ENCODE measurements around the gene POFUT1. TPM values are rescaled to one million over a fixed set of nuclear protein-coding genes. Genes with fewer than 3 reads are reported as not detected.

Gene POFUT1
- polyA plus RNA-seq, 1 donor (not counting 4 experiments of a cell fraction or from before 2014, with no cell fraction given), result 25.1 TPM

DNA sequence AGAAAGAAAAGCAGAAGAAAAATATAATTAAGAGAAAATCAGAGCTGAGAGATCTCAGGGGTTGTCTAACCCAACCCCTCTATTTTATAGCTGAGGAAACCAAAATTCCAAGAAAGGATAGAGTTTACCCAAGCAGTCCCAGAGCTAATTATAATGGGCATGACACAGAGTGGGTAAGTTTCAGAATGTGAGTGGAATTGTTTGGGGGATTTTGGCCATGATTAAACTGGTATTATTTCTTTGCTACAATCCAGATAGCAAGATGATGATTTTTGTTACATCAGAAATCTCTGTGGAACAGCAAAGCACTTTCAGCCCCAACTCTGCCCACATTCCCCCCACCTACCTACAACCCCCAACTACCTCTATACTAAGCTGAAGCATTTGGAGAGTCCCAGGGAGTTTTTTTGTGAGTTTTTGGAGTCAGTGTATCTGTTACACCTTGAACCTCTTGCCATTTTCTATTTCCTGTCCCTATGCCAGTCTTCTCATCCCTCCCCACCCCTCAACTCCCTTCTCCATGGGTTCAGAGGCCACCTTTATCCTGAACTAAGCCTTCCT, 24.7 kb downstream of the POFUT1 start:
- H3K4me2 ChIP-seq (ENCODE audit: control insufficient read depth, extremely low read depth, insufficient read depth, low read depth, low read length), result no peak overlapping the region
- no peak overlapping the region for H3K4me3 ChIP-seq (ENCODE audit: control insufficient read depth in 2 of 3, extremely low read depth in 1 of 3, insufficient read depth in 2 of 3, low read depth in 1 of 3, low read length in 3 of 3)
- no peaks in the 10 kb centered on the region for H3K27me3 ChIP-seq (ENCODE audit: control insufficient read depth, extremely low read depth, insufficient read depth, low read length)
- H3K9me3 ChIP-seq (ENCODE audit: control insufficient read depth, low read depth, low read length), result no peaks in the 10 kb centered on the region
- no peak for TF ChIP-seq CTCF (optimal IDR thresholded peaks at IDR 0.05 in 1 of 3, IDR thresholded peaks at IDR 0.05 in 1 of 3, conservative IDR thresholded peaks at IDR 0.05 in 1 of 3; ENCODE audit: extremely low read depth in 1 of 3, insufficient read depth in 2 of 3, low read length in 3 of 3)
- no peak for TF ChIP-seq EZH2 (IDR thresholded peaks at IDR 0.05; ENCODE audit: low read length)
- no peak overlapping the region for H3K27ac ChIP-seq (ENCODE audit: control insufficient read depth, insufficient read depth, low read length)
- H3K4me1 ChIP-seq (ENCODE audit: control insufficient read depth, extremely low read depth, insufficient read depth, low read length), result peaks cover 9% of the 10 kb centered on the region
- no peaks in the 10 kb centered on the region for H3K79me2 ChIP-seq (ENCODE audit: control insufficient read depth, insufficient read depth, low read length)
- H3K9me1 ChIP-seq (ENCODE audit: control insufficient read depth, extremely low read depth, insufficient read depth, low read length), result peaks cover 6% of the 10 kb centered on the region
- no peak overlapping the region for H2AFZ ChIP-seq (ENCODE audit: control insufficient read depth, low read length)
- peaks cover 34 to 50% of the 10 kb centered on the region in 2 experiments for H3K36me3 ChIP-seq (ENCODE audit: control insufficient read depth in 2 of 2, extremely low read depth in 1 of 2, insufficient read depth in 2 of 2, low read length in 2 of 2)
- FAIRE-seq (no peak), DNase-seq (ENCODE audit: low read depth, low spot score) (no peak)
- dilution Hi-C loops (cut with MboI; ENCODE audit: extremely low pct_ligation_motif_present, low sequenced_read_pairs), result no loop called here
- no peak overlapping the region for H3K9ac ChIP-seq (ENCODE audit: control insufficient read depth, extremely low read depth, insufficient read depth, low read length)
- H4K20me1 ChIP-seq (ENCODE audit: control insufficient read depth, extremely low read depth, insufficient read depth, low read length), result no peaks in the 10 kb centered on the region

DNA sequence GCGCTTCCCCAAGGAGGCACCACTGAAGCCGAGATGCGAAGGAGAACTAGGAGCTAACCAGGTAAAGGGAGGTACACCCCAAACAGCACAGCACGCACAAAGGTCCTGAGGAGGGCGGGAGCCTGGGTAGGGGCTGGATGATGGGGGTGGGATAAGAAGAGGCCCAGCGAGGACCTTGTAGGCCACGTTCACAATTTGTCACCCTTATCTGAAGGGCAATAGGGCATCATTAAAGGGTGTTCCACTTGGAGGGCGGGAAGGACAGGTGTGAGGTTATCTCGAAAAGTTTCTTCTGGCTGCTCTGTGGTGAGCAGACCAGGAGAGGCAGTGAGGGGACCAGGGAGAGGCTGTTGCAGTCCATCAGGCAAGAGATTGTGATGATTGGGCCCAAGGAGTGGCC, 25.6 kb downstream of the POFUT1 start:
- H3K36me3 ChIP-seq (ENCODE audit: control insufficient read depth in 2 of 2, extremely low read depth in 1 of 2, insufficient read depth in 2 of 2, low read length in 2 of 2), result peaks cover 29 to 45% of the 10 kb centered on the region in 2 experiments

More for the DNA sequence above, 25.6 kb downstream of the POFUT1 start:
- Histone ChIP-seq H3K27me3 (ENCODE audit: control insufficient read depth, extremely low read depth, insufficient read depth, low read length) (no peaks in the 10 kb centered on the region), H3K9me3 (ENCODE audit: control insufficient read depth, low read depth, low read length) (no peaks in the 10 kb centered on the region), H3K9me1 (ENCODE audit: control insufficient read depth, extremely low read depth, insufficient read depth, low read length) (peaks cover 6% of the 10 kb centered on the region), H3K79me2 (ENCODE audit: control insufficient read depth, insufficient read depth, low read length) (no peaks in the 10 kb centered on the region), H3K4me3 (ENCODE audit: control insufficient read depth in 2 of 3, extremely low read depth in 1 of 3, insufficient read depth in 2 of 3, low read depth in 1 of 3, low read length in 3 of 3) (no peak overlapping the region), H2AFZ (ENCODE audit: control insufficient read depth, low read length) (no peak overlapping the region), H3K4me2 (ENCODE audit: control insufficient read depth, extremely low read depth, insufficient read depth, low read depth, low read length) (no peak overlapping the region), H3K9ac (ENCODE audit: control insufficient read depth, extremely low read depth, insufficient read depth, low read length) (no peak overlapping the region), H4K20me1 (ENCODE audit: control insufficient read depth, extremely low read depth, insufficient read depth, low read length) (no peaks in the 10 kb centered on the region), H3K4me1 (ENCODE audit: control insufficient read depth, extremely low read depth, insufficient read depth, low read length) (peaks cover 9% of the 10 kb centered on the region), H3K27ac (ENCODE audit: control insufficient read depth, insufficient read depth, low read length) (no peak overlapping the region)
- FAIRE-seq, result no peak
- dilution Hi-C loops (cut with MboI; ENCODE audit: extremely low pct_ligation_motif_present, low sequenced_read_pairs), result no loop called here
- DNase-seq (ENCODE audit: low read depth, low spot score), result no peak
- TF ChIP-seq EZH2 (IDR thresholded peaks at IDR 0.05; ENCODE audit: low read length), result no peak
- TF ChIP-seq CTCF (optimal IDR thresholded peaks at IDR 0.05 in 1 of 3, IDR thresholded peaks at IDR 0.05 in 1 of 3, conservative IDR thresholded peaks at IDR 0.05 in 1 of 3; ENCODE audit: extremely low read depth in 1 of 3, insufficient read depth in 2 of 3, low read length in 3 of 3), result no peak
